ENCODE data around the gene FTO.

- TF ChIP-seq, protein P1, sequence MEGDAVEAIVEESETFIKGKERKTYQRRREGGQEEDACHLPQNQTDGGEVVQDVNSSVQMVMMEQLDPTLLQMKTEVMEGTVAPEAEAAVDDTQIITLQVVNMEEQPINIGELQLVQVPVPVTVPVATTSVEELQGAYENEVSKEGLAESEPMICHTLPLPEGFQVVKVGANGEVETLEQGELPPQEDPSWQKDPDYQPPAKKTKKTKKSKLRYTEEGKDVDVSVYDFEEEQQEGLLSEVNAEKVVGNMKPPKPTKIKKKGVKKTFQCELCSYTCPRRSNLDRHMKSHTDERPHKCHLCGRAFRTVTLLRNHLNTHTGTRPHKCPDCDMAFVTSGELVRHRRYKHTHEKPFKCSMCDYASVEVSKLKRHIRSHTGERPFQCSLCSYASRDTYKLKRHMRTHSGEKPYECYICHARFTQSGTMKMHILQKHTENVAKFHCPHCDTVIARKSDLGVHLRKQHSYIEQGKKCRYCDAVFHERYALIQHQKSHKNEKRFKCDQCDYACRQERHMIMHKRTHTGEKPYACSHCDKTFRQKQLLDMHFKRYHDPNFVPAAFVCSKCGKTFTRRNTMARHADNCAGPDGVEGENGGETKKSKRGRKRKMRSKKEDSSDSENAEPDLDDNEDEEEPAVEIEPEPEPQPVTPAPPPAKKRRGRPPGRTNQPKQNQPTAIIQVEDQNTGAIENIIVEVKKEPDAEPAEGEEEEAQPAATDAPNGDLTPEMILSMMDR (conservative IDR thresholded peaks at IDR 0.05) = no peak
- no peak for TF ChIP-seq ZFX (IDR thresholded peaks at IDR 0.05)
Observed at GRCh38 chr16:53900667-53901066, 196.7 kb downstream of the FTO start.
